ENCODE results near the gene PLCB4.

The PLCB4 gene

DNA sequence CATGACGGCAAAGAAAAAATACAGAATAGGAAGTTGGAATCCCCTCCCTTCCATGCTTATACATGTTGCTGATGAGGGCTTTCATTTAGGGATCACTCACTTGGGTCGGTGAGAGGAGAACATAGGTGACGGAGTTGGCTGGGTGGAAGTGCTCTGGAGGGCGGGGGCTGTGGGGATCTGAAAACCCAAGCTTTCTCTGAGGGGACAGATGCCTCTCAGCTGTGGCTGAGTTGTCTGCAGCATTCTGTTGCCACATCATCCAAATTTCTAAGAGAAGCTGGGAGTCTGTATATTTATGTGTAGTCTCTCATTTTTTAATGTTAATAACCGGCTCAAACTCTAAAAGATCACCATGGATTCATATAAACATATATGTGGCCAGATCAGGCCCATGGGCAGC, 141.5 kb downstream of the PLCB4 start:
- WGBS: 95% methylated on average over 4 of the region's 5 CpGs
- Histone ChIP-seq H3K4me2 (ENCODE audit: low read length, poor library complexity, severe bottlenecking) (no peak overlapping the region), H4K91ac (ENCODE audit: low read length) (no peak overlapping the region), H3K4ac (ENCODE audit: low read depth in 1 of 2, low read length in 2 of 2) (no peak overlapping the region), H3K79me1 (replicated peaks; ENCODE audit: low read length, poor library complexity, severe bottlenecking) (peaks cover 18% of the 10 kb centered on the region), H3K9ac (ENCODE audit: low read length) (no peak overlapping the region), H3K23ac (ENCODE audit: low read length in 2 of 2) (no peak overlapping the region), H3K27me3 (ENCODE audit: control insufficient read depth in 1 of 2, insufficient read depth in 1 of 2, low read length in 2 of 2) (no peaks in the 10 kb centered on the region), H3K4me3 (ENCODE audit: insufficient read depth in 1 of 2, low read depth in 1 of 2, low read length in 2 of 2) (no peak overlapping the region), H2AK5ac (ENCODE audit: low read length, severe bottlenecking) (no peak overlapping the region), H2BK15ac (ENCODE audit: low read depth, poor library complexity, severe bottlenecking) (no peak overlapping the region), H3K36me3 (ENCODE audit: control insufficient read depth in 1 of 2, insufficient read depth in 2 of 2, low read depth in 1 of 2, low read length in 2 of 2) (peaks cover 0 to 6% of the 10 kb centered on the region in 2 experiments), H3K4me1 (ENCODE audit: control insufficient read depth, insufficient read depth, low read depth, low read length) (peaks cover 1% of the 10 kb centered on the region), H2BK12ac (ENCODE audit: low read length in 2 of 2) (no peak overlapping the region), H2BK120ac (ENCODE audit: low read depth, low read length) (no peak overlapping the region), H3K9me3 (ENCODE audit: control insufficient read depth, low read length) (no peaks in the 10 kb centered on the region), H3K18ac (ENCODE audit: low read depth in 1 of 2, low read length in 2 of 2) (peak overlapping the region; percentile 43 to 70), H4K8ac (ENCODE audit: low read length) (no peak overlapping the region), H3K27ac (ENCODE audit: low read length, poor library complexity, severe bottlenecking) (no peak overlapping the region), H3K14ac (ENCODE audit: low read length in 2 of 2) (no peak overlapping the region), H2BK5ac (ENCODE audit: low read depth, low read length, poor library complexity, severe bottlenecking) (no peak overlapping the region), H2AFZ (ENCODE audit: low read depth, low read length) (no peak overlapping the region)
- no peak for DNase-seq

DNA sequence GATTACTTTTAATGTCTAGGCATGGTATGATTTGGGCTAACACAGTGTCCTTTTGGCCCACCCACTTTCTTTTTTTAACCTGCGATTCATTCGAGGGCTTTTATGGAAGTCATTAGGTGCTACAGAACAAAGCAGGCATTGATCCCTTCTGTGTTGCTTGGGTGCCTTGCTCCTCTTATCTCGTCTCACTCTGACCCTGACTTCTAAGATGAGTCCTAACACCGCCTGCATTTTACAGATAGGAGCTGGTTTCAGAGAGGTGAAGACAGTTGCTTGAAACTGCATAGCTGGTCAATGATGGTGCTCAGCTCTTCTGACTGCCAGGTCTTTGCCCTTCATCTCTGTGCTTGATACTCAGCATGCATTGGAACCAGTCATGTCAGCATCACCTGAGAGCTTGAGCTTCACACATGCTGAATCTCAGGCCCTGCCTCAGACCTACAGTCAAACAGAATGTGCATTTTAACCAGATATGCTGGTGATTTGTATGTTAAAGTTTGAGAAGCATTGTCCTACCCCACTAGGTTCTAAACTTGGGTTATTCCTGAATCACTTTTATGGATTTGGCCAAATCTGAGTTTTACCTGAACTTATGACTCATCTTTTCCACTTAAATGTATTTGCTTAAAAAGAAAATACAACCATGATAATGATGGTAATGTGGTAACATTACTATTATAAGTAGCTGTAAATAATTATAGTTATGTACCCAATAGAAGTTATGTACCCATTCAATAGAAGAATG, 142.3 kb downstream of the PLCB4 start:
- peaks cover 18% of the 10 kb centered on the region for H3K79me1 ChIP-seq (replicated peaks; ENCODE audit: low read length, poor library complexity, severe bottlenecking)
- no peak overlapping the region for H2BK5ac ChIP-seq (ENCODE audit: low read depth, low read length, poor library complexity, severe bottlenecking)
- H2AFZ ChIP-seq (ENCODE audit: low read depth, low read length): no peak overlapping the region
- no peak overlapping the region for H3K23ac ChIP-seq (ENCODE audit: low read length in 2 of 2)
- no peak overlapping the region for H3K9ac ChIP-seq (ENCODE audit: low read length)
- H2BK15ac ChIP-seq (ENCODE audit: low read depth, poor library complexity, severe bottlenecking): no peak overlapping the region
- H4K91ac ChIP-seq (ENCODE audit: low read length): no peak overlapping the region
- H3K27ac ChIP-seq (ENCODE audit: low read length, poor library complexity, severe bottlenecking): no peak overlapping the region
- no peak overlapping the region for H2AK5ac ChIP-seq (ENCODE audit: low read length, severe bottlenecking)
- H3K9me3 ChIP-seq (ENCODE audit: control insufficient read depth, low read length): no peaks in the 10 kb centered on the region
- peaks cover 0 to 6% of the 10 kb centered on the region in 2 experiments for H3K36me3 ChIP-seq (ENCODE audit: control insufficient read depth in 1 of 2, insufficient read depth in 2 of 2, low read depth in 1 of 2, low read length in 2 of 2)
- H3K27me3 ChIP-seq (ENCODE audit: control insufficient read depth in 1 of 2, insufficient read depth in 1 of 2, low read length in 2 of 2): no peaks in the 10 kb centered on the region
- H3K4ac ChIP-seq (ENCODE audit: low read depth in 1 of 2, low read length in 2 of 2): no peak overlapping the region
- no peak for DNase-seq
- peak overlapping the region in 1 of 2 experiments; percentile 30 for H3K18ac ChIP-seq (ENCODE audit: low read depth in 1 of 2, low read length in 2 of 2)
- H3K4me1 ChIP-seq (ENCODE audit: control insufficient read depth, insufficient read depth, low read depth, low read length): peaks cover 1% of the 10 kb centered on the region
- H2BK12ac ChIP-seq (ENCODE audit: low read length in 2 of 2): no peak overlapping the region
- no peak overlapping the region for H3K14ac ChIP-seq (ENCODE audit: low read length in 2 of 2)
- no peak overlapping the region for H4K8ac ChIP-seq (ENCODE audit: low read length)
- H3K4me3 ChIP-seq (ENCODE audit: insufficient read depth in 1 of 2, low read depth in 1 of 2, low read length in 2 of 2): no peak overlapping the region
- no peak overlapping the region for H2BK120ac ChIP-seq (ENCODE audit: low read depth, low read length)
- H3K4me2 ChIP-seq (ENCODE audit: low read length, poor library complexity, severe bottlenecking): no peak overlapping the region
- WGBS: 98% methylated on average over 4 of the region's 4 CpGs

DNA sequence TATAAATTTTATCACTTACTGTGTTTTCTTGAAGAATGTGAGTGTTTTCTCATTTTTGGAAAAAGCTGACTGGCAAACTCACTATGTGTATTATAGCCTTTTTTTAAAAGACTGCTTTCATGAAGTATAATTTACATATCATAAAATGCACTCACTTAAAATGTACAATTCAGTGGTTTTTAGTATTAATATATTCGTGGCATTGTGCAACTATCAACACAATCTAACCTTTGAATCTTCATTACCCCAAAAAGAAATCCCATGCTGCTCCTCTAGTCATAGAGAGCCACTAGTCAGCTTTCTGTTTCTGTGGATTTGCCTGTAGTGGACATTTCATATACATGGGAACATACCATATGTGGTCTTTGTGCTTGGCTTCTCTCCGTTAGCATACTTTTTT, 143.8 kb downstream of the PLCB4 start:
- Histone ChIP-seq H3K27me3 (ENCODE audit: control insufficient read depth in 1 of 2, insufficient read depth in 1 of 2, low read length in 2 of 2) (no peaks in the 10 kb centered on the region), H4K8ac (ENCODE audit: low read length) (no peak overlapping the region), H2BK120ac (ENCODE audit: low read depth, low read length) (no peak overlapping the region), H2BK12ac (ENCODE audit: low read length in 2 of 2) (no peak overlapping the region), H2BK5ac (ENCODE audit: low read depth, low read length, poor library complexity, severe bottlenecking) (no peak overlapping the region), H3K36me3 (ENCODE audit: control insufficient read depth in 1 of 2, insufficient read depth in 2 of 2, low read depth in 1 of 2, low read length in 2 of 2) (peaks cover 0 to 6% of the 10 kb centered on the region in 2 experiments), H3K4me1 (ENCODE audit: control insufficient read depth, insufficient read depth, low read depth, low read length) (peaks cover 2% of the 10 kb centered on the region), H4K91ac (ENCODE audit: low read length) (no peak overlapping the region), H3K4ac (ENCODE audit: low read depth in 1 of 2, low read length in 2 of 2) (no peak overlapping the region), H3K79me1 (replicated peaks; ENCODE audit: low read length, poor library complexity, severe bottlenecking) (peaks cover 22% of the 10 kb centered on the region), H2AFZ (ENCODE audit: low read depth, low read length) (no peak overlapping the region), H3K4me3 (ENCODE audit: insufficient read depth in 1 of 2, low read depth in 1 of 2, low read length in 2 of 2) (no peak overlapping the region), H3K14ac (ENCODE audit: low read length in 2 of 2) (no peak overlapping the region), H3K9ac (ENCODE audit: low read length) (no peak overlapping the region), H3K27ac (ENCODE audit: low read length, poor library complexity, severe bottlenecking) (no peak overlapping the region), H3K9me3 (ENCODE audit: control insufficient read depth, low read length) (no peaks in the 10 kb centered on the region), H2AK5ac (ENCODE audit: low read length, severe bottlenecking) (no peak overlapping the region), H3K18ac (ENCODE audit: low read depth in 1 of 2, low read length in 2 of 2) (no peak overlapping the region), H3K23ac (ENCODE audit: low read length in 2 of 2) (no peak overlapping the region), H2BK15ac (ENCODE audit: low read depth, poor library complexity, severe bottlenecking) (no peak overlapping the region), H3K4me2 (ENCODE audit: low read length, poor library complexity, severe bottlenecking) (no peak overlapping the region)
- no peak for DNase-seq
- WGBS: 100% methylated on average over 2 of the region's 2 CpGs

DNA sequence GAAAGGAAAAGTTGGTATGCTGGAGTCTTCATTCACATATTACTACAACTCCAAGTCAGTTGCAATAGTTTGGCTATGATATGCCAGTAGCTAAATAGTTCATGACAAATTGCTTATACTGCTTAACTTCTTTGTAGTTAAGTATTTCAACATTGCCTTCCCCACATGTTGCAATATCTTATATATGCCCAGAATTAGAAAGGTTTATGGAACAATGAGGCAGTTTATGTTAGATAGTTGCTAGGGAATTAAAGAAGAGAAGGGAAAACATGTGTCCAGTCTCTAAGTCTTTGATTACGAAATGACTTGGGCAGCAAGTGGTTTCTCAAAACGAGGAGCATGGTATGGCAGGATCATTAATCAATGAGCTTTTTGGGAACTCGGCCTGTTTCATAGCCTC, 145.8 kb downstream of the PLCB4 start:
- 64% methylated on average over 3 of the region's 3 CpGs for WGBS
- H3K27ac ChIP-seq (ENCODE audit: low read length, poor library complexity, severe bottlenecking): no peak overlapping the region
- peak; percentile 93 for DNase-seq
- H3K4me2 ChIP-seq (ENCODE audit: low read length, poor library complexity, severe bottlenecking): no peak overlapping the region
- H3K4me3 ChIP-seq (ENCODE audit: insufficient read depth in 1 of 2, low read depth in 1 of 2, low read length in 2 of 2): no peak overlapping the region
- H2BK15ac ChIP-seq (ENCODE audit: low read depth, poor library complexity, severe bottlenecking): no peak overlapping the region
- no peak overlapping the region for H2BK5ac ChIP-seq (ENCODE audit: low read depth, low read length, poor library complexity, severe bottlenecking)
- no peak overlapping the region for H3K14ac ChIP-seq (ENCODE audit: low read length in 2 of 2)
- no peak overlapping the region for H2AK5ac ChIP-seq (ENCODE audit: low read length, severe bottlenecking)
- H3K4ac ChIP-seq (ENCODE audit: low read depth in 1 of 2, low read length in 2 of 2): no peak overlapping the region
- no peaks in the 10 kb centered on the region for H3K27me3 ChIP-seq (ENCODE audit: control insufficient read depth in 1 of 2, insufficient read depth in 1 of 2, low read length in 2 of 2)
- H3K79me1 ChIP-seq (replicated peaks; ENCODE audit: low read length, poor library complexity, severe bottlenecking): peaks cover 20% of the 10 kb centered on the region
- no peak overlapping the region for H3K9ac ChIP-seq (ENCODE audit: low read length)
- no peak overlapping the region for H2BK120ac ChIP-seq (ENCODE audit: low read depth, low read length)
- H2BK12ac ChIP-seq (ENCODE audit: low read length in 2 of 2): no peak overlapping the region
- H3K36me3 ChIP-seq (ENCODE audit: control insufficient read depth in 1 of 2, insufficient read depth in 2 of 2, low read depth in 1 of 2, low read length in 2 of 2): peaks cover 0 to 6% of the 10 kb centered on the region in 2 experiments
- H3K9me3 ChIP-seq (ENCODE audit: control insufficient read depth, low read length): no peaks in the 10 kb centered on the region
- no peak overlapping the region for H3K23ac ChIP-seq (ENCODE audit: low read length in 2 of 2)
- no peak overlapping the region for H3K18ac ChIP-seq (ENCODE audit: low read depth in 1 of 2, low read length in 2 of 2)
- no peak overlapping the region for H2AFZ ChIP-seq (ENCODE audit: low read depth, low read length)
- no peak overlapping the region for H4K91ac ChIP-seq (ENCODE audit: low read length)
- no peak overlapping the region for H4K8ac ChIP-seq (ENCODE audit: low read length)
- H3K4me1 ChIP-seq (ENCODE audit: control insufficient read depth, insufficient read depth, low read depth, low read length): peaks cover 3% of the 10 kb centered on the region
